ENCODE results near the gene ARHGAP12.

The ARHGAP12 gene

DNA sequence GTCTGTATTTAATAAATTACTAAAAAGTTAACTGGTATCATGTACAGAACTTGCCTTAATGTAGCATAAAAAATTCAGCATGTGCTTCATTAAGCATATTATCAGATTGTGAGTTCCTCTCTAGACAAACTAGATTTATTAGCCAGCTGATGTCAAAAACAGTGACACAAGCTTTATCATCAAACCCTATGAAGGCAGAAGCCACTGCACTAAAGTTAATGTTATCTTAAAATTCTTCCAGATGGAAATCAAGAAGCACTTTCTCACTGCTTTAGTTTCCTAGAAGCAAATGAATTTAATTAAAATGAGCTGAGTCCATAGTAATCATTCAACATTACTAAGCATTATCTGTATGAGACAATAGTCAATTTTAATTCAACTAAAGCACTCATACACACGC lies 96.4 kb downstream of the ARHGAP12 start:
- no peak overlapping the region for H3K27ac ChIP-seq
- TF ChIP-seq, protein P1, sequence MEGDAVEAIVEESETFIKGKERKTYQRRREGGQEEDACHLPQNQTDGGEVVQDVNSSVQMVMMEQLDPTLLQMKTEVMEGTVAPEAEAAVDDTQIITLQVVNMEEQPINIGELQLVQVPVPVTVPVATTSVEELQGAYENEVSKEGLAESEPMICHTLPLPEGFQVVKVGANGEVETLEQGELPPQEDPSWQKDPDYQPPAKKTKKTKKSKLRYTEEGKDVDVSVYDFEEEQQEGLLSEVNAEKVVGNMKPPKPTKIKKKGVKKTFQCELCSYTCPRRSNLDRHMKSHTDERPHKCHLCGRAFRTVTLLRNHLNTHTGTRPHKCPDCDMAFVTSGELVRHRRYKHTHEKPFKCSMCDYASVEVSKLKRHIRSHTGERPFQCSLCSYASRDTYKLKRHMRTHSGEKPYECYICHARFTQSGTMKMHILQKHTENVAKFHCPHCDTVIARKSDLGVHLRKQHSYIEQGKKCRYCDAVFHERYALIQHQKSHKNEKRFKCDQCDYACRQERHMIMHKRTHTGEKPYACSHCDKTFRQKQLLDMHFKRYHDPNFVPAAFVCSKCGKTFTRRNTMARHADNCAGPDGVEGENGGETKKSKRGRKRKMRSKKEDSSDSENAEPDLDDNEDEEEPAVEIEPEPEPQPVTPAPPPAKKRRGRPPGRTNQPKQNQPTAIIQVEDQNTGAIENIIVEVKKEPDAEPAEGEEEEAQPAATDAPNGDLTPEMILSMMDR (IDR thresholded peaks at IDR 0.05) = no peak
- TF ChIP-seq ZFX (IDR thresholded peaks at IDR 0.05; ENCODE audit: borderline replicate concordance) = no peak

DNA sequence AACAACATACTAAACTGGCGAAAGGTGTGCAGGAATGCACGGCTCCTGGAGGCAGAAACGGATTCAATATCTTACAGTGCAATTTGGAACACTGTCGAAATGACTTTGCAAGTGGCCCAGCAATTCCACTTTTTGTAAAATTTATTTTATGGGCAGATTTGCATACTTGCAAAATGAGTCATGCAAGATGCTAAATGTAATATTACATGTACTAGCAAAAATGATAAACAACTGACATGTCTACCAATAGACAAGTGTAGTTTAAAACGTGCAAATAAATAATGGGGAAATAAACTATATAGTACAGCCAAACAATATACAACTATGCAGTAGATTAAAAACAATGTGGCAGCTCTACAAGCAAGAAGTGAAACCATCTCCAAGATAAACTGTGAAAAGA lies 97.7 kb downstream of the ARHGAP12 start:
- H3K27ac ChIP-seq = no peak overlapping the region
- no peak for TF ChIP-seq ZFX (IDR thresholded peaks at IDR 0.05; ENCODE audit: borderline replicate concordance)
- TF ChIP-seq, protein P1 (IDR thresholded peaks at IDR 0.05) = no peak

DNA sequence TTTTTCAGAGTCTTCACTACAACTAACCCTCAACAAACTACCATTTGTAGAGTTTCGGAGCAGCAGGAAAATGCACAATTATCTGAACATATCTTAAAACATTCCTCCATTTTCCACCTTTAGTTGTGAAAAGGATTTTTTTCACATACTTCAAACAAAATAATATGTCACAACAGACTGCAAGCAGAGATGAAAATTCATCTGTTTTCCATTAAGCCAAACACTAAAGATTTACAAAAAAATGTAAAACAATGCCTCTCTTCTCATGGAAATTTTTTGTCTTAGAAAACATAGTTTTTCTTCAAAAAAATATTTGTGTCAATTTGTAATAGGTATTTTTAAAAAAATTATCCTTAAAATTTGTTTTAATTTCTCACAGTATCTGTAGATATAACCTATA lies 98.9 kb downstream of the ARHGAP12 start:
- TF ChIP-seq ZFX (IDR thresholded peaks at IDR 0.05; ENCODE audit: borderline replicate concordance) = no peak
- TF ChIP-seq, protein P1 (IDR thresholded peaks at IDR 0.05) = no peak
- H3K27ac ChIP-seq = no peak overlapping the region

DNA sequence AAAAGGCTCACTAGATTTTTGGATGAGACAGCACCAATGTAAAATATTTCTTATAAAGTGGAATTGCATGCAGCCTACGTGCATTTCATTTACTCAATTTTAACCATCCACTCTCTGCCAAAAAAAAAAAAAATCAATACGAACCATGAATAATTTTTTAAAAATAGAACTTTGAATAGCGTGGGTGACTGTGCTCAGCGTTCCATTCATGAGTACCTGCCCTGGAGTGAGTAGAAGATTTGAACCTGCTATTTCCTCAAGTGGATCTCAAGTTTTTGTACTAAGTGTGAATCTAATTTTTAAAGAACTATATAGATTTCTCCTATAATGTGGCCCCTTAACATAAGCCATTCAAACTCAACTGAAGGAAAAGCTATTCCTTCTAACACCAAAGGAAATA lies 105.3 kb downstream of the ARHGAP12 start:
- H3K27ac ChIP-seq = no peak overlapping the region
- TF ChIP-seq, protein P1 (IDR thresholded peaks at IDR 0.05) = no peak
- TF ChIP-seq ZFX (IDR thresholded peaks at IDR 0.05; ENCODE audit: borderline replicate concordance) = no peak

DNA sequence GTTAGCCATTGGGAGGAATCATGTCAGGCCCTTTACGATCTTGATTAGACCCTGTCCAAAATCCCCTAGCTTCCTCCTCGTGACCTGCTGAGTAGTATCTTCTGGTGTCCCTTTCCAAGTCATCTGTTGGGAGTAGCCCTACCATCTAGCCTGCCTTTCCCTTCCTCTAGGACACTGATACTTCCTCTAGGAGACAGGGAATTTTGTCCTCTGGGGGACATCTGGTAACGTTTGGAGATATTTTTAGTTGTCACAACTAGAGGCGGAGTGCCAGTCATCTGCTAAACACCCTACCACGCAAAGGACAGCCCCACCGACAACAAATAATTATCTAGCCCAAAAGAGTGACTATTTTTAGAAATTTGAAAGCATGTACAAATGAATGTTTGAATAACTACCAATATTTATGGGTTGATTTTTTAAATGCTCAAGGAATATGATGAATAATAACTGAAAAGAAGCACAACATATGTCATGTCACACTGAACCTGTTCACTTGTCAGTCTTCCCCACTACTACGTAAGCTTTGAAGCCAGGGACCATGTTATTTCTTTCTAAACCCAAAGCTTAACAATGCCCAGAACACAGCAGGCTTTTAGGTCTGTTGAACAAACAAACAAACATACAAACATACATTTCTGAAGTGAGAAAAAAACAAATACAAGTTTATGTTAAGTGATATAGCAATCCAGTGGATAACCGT lies 105.9 kb downstream of the ARHGAP12 start:
- TF ChIP-seq ZFX (IDR thresholded peaks at IDR 0.05; ENCODE audit: borderline replicate concordance) = no peak
- TF ChIP-seq, protein P1 (IDR thresholded peaks at IDR 0.05) = no peak
- H3K27ac ChIP-seq = no peak overlapping the region

DNA sequence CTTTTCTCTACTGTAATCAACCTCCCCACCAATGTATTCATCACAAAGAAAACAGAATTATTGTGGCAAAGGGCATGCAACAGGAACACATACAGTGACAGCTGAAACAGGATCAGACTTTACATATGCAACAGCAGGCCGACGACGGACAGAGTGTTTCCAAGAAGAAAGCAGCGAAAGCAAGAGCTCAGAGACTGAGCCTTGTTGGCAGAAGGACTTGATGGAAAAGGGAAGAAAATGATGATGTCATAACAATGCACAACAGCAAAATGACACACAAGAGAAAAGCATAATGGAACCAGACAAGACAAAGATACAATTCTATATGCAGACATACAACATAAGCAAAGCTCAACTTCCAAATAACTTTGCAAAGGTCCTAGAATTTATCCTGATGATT lies 106.5 kb downstream of the ARHGAP12 start:
- no peak overlapping the region for H3K27ac ChIP-seq
- TF ChIP-seq, protein P1 (IDR thresholded peaks at IDR 0.05) = no peak
- TF ChIP-seq ZFX (IDR thresholded peaks at IDR 0.05; ENCODE audit: borderline replicate concordance) = no peak

DNA sequence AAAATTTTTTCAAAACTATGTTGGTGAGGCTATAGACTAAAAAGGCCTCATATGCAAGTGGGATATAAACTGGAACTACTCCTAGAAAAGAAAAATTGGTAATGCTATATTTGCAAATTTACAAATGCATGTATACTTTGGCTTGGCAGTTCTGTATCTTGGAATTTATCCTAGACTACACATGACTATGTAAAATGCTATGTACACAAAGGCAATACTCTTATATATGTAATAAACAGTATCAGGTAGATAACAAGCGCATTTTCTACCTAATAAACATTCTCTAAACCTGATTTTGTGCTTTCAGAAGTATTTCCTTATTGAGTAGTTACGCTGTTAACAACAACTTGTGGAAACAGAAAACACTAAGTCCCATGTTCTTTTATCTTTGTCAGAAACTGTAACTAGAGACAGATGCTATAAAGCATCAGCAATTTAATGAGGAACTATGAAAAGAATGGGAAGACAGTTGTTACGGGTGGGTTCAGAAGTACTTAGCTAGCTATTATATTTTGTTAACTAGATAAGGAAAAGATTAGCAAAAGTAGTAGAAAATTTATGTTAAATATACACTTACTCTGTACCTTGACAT lies 107.8 kb downstream of the ARHGAP12 start:
- TF ChIP-seq ZFX (IDR thresholded peaks at IDR 0.05; ENCODE audit: borderline replicate concordance) = no peak
- TF ChIP-seq, protein P1 (IDR thresholded peaks at IDR 0.05) = no peak
- H3K27ac ChIP-seq = no peak overlapping the region
